ENCODE results near the gene NOMO2.
"Not testable (repeated sequence)": the region's sequence is repeated elsewhere in the genome, so short reads cannot be mapped to it uniquely, and the experiment has no call there.

NOMO2 gene

DNA sequence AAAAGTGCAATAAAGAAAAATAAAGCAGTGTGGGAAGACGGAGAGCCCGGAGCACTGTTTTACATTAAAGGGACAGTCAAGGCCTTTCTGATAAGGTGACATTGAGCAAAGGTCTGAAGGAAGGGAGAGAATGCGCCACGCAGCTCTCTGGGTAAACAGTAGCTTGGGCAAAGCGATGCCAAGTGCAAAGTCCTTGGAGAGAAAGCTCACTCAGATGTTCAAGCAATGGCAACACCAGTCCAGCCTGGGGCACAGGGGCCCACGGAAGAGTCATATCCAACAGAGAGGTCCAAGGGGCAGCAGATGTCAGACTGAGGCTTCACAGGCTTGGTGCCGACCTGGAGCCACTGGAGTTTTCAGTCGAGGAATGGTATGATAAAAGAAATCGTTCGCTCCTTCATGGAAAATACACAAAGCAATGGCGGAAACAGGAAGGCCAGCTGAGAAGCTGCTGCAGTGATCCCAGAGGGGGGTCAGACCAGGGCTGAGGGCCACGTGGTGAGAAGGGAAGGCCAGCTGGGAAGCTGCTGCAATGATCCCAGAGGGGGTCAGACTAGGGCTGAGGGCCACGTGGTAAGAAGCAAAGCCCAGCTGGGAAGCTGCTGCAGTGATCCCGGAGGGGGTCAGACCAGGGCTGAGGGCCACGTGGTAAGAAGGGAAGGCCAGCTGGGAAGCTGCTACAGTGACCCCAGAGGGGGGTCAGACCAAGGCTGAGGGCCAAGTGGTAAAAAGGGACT, 40.3 kb downstream of the NOMO2 start:
- not testable (repeated sequence) for DNase-seq

DNA sequence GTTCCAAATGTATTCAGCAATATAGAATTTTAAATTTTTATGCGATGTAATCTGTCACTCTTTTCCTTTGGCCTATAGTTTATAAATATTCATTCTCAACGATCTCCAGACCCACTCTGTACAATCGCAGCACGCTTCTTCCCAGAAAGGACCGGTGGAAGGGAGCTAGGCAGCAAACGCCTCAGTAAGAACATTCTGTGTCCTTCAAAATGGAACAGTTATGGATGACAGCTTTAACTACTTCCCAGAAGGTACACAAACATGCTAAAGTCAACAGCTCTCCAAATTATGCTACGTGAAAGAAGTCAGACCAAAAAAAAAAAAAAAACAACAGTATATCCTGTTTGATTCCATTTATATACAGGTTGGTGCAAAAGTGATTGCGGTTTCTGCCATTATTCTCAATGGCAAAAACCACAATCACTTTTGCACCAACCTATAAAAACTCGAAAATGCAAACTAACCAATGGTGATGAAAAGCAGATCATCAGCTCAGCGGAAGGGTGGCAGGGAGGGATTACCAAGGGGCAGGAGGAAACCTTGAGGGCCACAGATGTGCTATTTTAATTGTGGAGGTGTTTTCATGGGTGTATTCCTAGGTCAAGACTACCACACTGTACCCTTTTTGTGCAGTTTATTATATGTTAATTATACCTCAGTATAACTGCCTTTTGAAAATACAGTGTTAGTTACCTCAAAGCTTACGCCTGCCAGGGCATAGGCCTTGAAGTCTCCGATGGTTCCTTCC, 43.2 kb downstream of the NOMO2 start:
- not testable (repeated sequence) for DNase-seq

DNA sequence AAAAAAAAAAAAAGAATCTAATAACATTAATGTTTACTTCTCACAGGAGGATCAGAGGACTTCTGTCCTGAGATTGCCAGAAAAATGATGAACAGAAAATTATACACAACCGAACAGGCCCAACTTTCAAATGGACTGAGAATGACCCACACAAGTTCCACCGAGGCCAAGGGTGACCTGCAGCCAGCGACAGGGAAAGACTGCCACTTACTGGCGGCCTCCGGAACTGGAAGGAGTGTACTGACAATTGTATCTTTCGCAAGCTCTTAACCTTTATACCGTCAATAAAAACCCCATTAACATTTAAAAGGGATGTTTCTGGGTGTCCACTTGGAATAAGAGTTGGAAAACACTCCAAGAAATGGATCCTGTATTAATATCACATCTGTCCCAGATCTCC, 63.5 kb downstream of the NOMO2 start:
- DNase-seq, result not testable (repeated sequence)

DNA sequence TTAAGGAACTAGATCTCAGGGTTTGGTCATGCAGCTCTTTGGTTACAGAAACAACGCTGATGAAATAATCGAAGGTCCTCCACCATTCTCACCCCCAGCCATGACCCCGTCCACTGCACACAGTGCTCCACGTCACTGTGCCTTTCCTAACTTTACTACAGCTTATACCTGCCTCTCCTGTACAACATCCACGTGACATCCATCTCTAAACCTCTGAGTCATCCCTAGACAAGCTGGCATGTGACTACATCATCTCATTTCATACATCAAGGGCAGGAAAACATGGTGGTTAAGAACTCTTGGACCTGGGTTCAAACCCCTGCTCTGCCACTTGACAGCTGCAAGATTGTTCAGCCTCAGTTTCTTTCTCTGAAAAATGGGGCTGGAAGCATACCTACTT, 64.9 kb downstream of the NOMO2 start:
- not testable (repeated sequence) for DNase-seq

DNA sequence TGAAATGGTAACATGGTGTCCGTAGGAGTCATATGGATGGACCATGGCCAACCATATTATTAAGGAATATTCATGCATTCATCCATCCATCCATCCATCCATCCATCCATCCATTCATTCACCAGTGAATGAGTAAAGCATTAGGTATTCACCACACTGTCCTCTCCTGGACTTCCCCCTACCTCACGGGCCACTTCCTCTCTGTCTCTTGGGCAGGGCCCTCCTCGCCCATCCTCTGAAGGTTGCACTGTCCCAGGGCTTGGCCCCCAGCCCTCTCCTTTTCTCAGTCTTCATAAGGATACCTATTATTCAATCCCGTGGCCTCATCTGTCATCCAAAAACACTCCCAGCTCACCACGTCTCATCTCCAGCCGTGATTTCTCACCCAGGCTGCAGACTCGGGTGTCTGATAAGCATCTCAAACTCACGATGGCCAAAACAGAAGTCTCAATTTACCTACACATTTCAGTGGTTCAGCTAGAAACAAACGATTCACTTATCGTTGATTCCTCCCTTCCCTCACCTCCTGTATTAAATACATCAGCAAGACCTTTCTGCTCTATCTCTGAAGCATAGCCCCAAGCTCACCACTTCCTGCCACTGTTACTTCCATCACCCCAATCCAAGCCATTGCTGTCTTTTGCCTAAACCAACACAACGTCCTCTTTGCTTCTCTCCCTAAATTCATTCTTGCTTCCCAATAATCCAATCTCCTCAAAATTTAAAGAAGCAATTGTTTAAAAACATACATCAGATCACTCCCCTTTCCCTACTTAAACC, 69.6 kb downstream of the NOMO2 start:
- not testable (repeated sequence) for DNase-seq

DNA sequence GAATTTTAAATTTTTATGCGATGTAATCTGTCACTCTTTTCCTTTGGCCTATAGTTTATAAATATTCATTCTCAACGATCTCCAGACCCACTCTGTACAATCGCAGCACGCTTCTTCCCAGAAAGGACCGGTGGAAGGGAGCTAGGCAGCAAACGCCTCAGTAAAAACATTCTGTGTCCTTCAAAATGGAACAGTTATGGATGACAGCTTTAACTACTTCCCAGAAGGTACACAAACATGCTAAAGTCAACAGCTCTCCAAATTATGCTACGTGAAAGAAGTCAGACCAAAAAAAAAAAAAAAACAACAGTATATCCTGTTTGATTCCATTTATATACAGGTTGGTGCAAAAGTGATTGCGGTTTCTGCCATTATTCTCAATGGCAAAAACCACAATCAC, 125.9 kb downstream of the NOMO2 start:
- not testable (repeated sequence) for DNase-seq

DNA sequence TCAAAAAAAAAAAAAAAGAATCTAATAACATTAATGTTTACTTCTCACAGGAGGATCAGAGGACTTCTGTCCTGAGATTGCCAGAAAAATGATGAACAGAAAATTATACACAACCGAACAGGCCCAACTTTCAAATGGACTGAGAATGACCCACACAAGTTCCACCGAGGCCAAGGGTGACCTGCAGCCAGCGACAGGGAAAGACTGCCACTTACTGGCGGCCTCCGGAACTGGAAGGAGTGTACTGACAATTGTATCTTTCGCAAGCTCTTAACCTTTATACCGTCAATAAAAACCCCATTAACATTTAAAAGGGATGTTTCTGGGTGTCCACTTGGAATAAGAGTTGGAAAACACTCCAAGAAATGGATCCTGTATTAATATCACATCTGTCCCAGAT, 146.1 kb downstream of the NOMO2 start:
- not testable (repeated sequence) for DNase-seq

DNA sequence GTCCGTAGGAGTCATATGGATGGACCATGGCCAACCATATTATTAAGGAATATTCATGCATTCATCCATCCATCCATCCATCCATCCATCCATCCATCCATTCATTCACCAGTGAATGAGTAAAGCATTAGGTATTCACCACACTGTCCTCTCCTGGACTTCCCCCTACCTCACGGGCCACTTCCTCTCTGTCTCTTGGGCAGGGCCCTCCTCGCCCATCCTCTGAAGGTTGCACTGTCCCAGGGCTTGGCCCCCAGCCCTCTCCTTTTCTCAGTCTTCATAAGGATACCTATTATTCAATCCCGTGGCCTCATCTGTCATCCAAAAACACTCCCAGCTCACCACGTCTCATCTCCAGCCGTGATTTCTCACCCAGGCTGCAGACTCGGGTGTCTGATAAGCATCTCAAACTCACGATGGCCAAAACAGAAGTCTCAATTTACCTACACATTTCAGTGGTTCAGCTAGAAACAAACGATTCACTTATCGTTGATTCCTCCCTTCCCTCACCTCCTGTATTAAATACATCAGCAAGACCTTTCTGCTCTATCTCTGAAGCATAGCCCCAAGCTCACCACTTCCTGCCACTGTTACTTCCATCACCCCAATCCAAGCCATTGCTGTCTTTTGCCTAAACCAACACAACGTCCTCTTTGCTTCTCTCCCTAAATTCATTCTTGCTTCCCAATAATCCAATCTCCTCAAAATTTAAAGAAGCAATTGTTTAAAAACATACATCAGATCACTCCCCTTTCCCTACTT, 152.2 kb downstream of the NOMO2 start:
- not testable (repeated sequence) for DNase-seq

DNA sequence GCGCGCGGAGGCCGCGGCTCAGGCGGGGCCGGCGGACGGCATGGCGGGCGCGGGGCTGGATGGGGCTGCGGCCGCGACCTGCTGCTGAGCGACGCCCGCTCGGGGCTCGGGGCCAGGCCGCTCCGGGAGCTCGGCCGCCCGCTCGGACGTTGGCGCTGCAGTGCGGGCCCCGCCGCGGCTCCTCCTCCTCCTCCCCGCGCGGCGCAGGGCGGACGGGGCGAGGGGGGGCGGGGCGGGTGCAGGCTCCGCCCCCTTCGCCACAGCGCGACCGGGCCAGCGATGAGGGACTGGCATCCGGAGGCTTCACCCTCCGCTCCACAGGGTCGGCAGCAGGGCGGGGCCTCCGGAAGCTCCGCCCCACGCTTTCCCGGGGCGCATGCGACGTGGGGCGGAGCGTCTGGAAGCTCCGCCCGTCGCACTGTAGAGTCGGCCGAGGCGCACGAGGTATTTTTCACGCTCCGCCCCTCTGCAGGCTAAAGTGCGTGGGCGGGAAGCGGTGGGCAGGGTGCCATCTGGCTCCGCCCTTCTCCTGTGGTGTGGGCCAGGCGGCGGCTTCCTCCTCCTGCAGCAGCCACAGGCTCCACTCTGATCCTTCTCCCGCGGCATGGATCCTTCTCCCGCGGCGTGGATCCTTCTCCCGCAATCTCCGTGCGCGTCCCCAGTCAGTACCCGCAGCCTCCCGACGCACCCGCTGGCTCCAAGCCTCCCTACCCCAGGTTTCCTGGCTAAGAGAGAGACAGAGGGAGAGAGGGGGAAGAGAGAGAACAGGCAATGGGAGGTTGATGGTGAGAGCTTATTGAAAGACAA, 159.8 kb downstream of the NOMO2 start:
- not testable (repeated sequence) for DNase-seq

DNA sequence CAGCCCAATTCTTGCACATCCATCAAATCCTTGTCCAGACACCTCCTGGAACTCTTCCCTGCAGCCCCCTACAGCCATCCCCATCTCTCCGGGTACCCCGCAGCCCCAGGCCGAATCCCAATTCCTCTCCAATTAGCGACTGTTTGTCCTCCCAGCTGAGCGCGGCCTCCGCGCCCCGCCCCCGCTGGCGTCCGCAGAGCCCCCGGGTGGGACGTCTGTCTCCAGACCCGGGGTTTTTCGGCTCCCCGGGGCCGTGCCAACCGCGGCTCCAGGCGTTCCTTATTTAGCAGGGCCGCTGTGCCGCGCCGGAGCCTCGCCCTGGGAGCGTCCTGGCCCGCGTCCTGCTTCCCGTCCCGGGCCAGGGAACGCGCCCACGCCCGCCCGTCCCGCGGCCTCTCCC, 160.7 kb downstream of the NOMO2 start:
- DNase-seq, result not testable (repeated sequence)

DNA sequence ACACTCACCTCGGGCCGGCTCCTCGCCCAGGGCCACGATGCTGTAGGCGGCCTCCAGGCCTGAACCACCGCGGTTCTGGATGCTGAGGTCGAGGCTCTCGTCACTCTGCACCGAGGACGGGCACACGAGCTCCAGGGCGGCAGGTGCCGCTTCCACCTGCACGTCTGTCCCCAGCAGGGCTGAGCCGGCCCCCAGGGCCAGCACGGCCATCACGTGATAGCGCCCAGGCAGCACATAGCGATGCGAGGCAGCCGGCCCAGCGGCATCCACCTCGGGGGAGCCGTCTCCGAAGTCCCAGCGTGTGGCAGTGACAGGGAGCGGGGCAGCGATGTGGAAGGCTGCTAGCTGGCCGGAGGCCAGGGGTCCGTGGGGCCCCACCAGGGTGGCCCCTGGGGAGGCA, 167.5 kb downstream of the NOMO2 start:
- DNase-seq, result not testable (repeated sequence)

DNA sequence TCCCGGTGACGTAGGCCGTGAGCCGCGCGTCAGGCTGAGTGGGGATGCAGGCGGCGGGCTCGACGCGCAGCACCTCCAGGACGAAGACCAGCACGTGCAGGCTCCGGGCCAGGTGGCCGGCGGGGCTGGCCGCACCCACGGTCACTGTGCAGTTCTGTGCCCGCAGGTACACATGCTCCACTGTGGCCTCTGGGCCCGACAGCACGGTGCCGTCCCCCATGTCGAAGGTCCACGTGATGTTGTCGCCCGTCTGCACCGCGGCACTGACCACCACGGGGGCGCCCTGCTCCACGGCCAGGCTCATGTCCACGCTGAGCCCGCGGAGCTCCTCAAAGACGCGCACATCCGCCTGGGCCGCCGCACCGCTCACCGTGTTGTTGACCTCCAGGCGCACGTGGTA, 174.1 kb downstream of the NOMO2 start:
- DNase-seq, result not testable (repeated sequence)

DNA sequence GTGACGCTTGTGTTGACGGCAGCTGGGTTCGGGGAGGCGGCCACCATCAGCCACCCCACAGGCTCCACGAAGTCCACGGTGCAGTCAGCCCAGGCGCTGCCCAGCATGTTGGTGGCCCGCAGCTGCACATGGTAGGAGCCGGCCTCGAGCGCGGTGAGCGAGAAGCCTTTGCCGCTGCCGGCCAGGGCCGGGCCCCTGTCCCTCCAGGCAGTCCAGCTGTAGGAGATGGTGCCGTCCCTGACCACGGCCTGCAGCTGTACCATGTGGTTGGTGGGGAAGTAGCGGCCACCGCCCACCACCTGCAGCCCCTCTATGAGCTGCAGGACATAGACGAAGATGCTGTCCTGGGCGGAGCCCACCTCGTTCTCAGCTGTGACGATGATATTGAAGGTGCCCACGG, 175.4 kb downstream of the NOMO2 start:
- not testable (repeated sequence) for DNase-seq

DNA sequence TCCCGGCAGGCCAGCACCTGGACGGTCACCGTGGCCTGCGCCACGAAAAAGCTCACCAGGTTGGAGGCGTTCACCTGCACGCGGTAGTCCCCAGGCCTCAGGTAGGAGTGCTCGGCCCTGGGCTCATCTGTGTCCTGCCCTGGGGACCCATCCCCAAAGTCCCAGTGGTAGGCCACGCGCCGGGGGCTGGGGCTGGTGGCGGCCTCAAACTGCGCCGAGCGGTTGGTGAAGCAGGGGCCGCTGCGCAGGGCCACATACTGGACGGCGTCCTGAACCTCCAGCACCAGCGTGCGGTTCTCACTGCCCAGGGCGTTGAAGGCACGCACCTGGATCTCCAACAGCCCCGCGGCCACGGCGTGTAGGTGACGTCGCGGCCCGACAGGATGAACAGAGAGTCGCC, 176.6 kb downstream of the NOMO2 start:
- not testable (repeated sequence) for DNase-seq

DNA sequence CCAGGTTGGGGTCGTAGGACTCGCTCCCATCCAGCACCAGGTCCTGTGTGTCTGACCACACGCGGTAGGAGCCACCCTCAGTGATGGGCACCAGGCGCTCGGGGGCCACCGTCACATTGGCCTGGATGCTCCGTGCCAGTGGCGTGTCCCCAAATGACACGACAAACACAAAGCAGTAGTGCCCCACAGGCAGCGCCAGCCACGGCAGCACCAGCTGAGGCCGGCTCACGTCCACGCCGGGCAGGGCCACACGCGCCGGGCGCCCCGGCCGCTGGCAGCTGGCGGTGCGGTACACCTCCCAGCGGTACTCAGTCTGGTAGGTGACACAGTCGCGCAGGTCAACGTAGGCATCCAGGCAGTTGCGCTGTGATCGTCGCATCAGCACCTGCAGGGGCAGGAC, 177.0 kb downstream of the NOMO2 start:
- not testable (repeated sequence) for DNase-seq

DNA sequence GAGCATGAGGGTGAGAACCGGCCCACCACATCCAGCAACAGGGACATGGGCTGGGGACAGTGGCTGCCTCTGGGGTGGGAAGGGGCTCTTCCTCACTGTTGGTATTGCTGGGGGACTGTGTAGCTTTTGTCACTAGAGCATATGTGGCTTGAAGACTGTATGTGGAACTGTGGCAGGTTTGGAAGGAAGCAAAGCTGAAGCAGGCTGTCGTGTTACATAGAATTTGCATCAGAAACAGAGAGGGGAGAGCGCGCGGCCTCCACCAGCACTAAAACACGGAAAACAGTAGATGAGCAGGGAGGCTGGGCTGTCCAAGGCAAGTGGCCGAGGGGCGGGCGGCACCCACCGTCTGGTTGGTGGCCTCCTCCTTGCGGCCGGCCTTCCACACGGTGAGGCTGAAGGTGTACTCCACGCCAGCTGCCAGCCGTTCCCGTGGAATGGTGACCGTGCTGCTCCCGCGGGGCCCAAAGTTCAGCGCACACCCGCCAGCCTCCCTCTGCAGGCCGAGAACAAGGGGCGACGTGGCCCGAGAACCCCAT, 177.7 kb downstream of the NOMO2 start:
- DNase-seq, result not testable (repeated sequence)

DNA sequence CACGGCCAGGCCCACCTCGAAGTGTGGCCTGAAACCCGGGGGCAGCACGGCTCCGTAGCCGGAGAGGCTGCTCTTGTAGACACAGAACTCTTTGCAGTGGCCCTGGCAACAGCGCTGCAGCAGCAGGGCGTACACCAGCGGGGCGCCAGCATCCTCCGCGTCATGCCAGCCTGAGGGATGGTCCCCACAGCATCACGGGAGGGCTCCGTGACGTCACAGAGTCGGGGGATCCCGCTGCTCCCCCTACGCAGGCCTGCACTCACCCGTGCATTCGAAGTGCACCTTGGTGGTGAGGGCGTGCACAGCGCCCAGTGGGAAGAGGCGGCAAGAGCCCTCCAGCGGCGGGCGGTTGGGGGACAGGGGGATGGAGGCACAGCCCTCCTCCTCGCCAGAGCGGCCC, 179.2 kb downstream of the NOMO2 start:
- not testable (repeated sequence) for DNase-seq

All from CD4-positive, alpha-beta T cell treated with Interleukin-10 for 1 hour (primary cell).